H1 (cell line): ENCODE measurements around the gene SMAGP. TPM values are rescaled to one million over a fixed set of nuclear protein-coding genes. Genes with fewer than 3 reads are reported as not detected.

Experiments
- CTCF ChIA-PET: fragments of 300-600 bp; sonication (Branson Sonifier 250); formaldehyde crosslinking; loops from one replicate; lab custom pipeline; 2021; ENCODE audit not compliant: partially characterized antibody; lab: Charles Lee
- POLR2A ChIA-PET: fragments of 300-600 bp; sonication (Branson Sonifier 250); formaldehyde crosslinking; loops from one replicate; lab custom pipeline; 2021; ENCODE audit warnings: inconsistent platforms; ENCODE audit not compliant: partially characterized antibody; lab: Charles Lee
- DNase-seq, 2 experiments: peaks; one replicate each; pipeline versions ENCODE4 v3.0.0 to v3.0.0-alpha.2; 2010 to 2022; ENCODE audit warnings: low spot score in 2 of 2, low read depth in 1 of 2, mixed read lengths in 1 of 2
- FAIRE-seq: peaks from 2 replicates; lab custom pipeline; 2011; peaks lifted over from hg19 to GRCh38; lab: Jason Lieb, UNC
- H2AFZ ChIP-seq: 2 replicates; pipeline ENCODE4 v1.8.1; 2012; ENCODE audit warnings: low read length, inconsistent platforms
- H2AK5ac ChIP-seq: 2 replicates; pipeline ENCODE4 v1.6.1; 2013; ENCODE audit warnings: low read depth, low read length
- H2BK120ac ChIP-seq: replicated peaks from 2 replicates; pipeline ENCODE3; 2013; ENCODE audit warnings: low read depth, low read length, inconsistent platforms
- H2BK12ac ChIP-seq: 2 replicates; pipeline ENCODE4 v1.6.1; 2013; ENCODE audit warnings: low read depth, low read length
- H2BK15ac ChIP-seq: 2 replicates; pipeline ENCODE4 v1.6.1; 2013; ENCODE audit warnings: low read length
- H2BK20ac ChIP-seq: 2 replicates; pipeline ENCODE4 v1.6.1; 2013; ENCODE audit warnings: low read length
- H2BK5ac ChIP-seq: 2 replicates; pipeline ENCODE4 v1.6.1; 2013; ENCODE audit warnings: low read depth, low read length
- H3K14ac ChIP-seq: 2 replicates; pipeline ENCODE4 v1.6.1; 2013; ENCODE audit warnings: inconsistent platforms; ENCODE audit not compliant: insufficient read length
- H3K18ac ChIP-seq: 2 replicates; pipeline ENCODE4 v1.6.1; 2013; ENCODE audit warnings: low read length; ENCODE audit errors: extremely low read depth
- H3K23ac ChIP-seq: 2 replicates; pipeline ENCODE4 v1.6.1; 2013; ENCODE audit warnings: inconsistent platforms; ENCODE audit not compliant: insufficient read length
- H3K23me2 ChIP-seq: 2 replicates; pipeline ENCODE4 v1.6.1; 2013; ENCODE audit warnings: low read depth, low read length
- H3K27ac ChIP-seq: 2 replicates; pipeline ENCODE4 v1.6.1; 2011; ENCODE audit warnings: low read depth, low read length, inconsistent platforms
- H3K27me3 ChIP-seq, 4 experiments: replicated peaks in 1 of 4; 1 replicate in 1 of 4; 2 replicates in 3 of 4; pipeline versions ENCODE4 v1.6.1 to v1.8.1; 2011 to 2013; ENCODE audit warnings: low read length in 3 of 4, mild to moderate bottlenecking in 3 of 4, inconsistent platforms in 2 of 4, mixed read lengths in 2 of 4, moderate library complexity in 1 of 4; ENCODE audit not compliant: control insufficient read depth in 3 of 4, insufficient read depth in 3 of 4; ENCODE audit errors: extremely low read depth in 1 of 4
- H3K36me3 ChIP-seq, 4 experiments: 2 replicates each; pipeline versions ENCODE4 v1.6.1 to v1.8.1; 2011 to 2013; ENCODE audit warnings: mild to moderate bottlenecking in 4 of 4, low read length in 3 of 4, moderate library complexity in 2 of 4, control low read depth in 1 of 4, inconsistent platforms in 1 of 4; ENCODE audit not compliant: insufficient read depth in 4 of 4, control insufficient read depth in 2 of 4
- H3K4ac ChIP-seq: replicated peaks from 2 replicates; pipeline ENCODE3; 2013; ENCODE audit warnings: low read length, low read depth, mixed read lengths, inconsistent platforms; ENCODE audit not compliant: insufficient read length
- H3K4me1 ChIP-seq, 4 experiments: replicated peaks in 1 of 4; 1 replicate in 1 of 4; 2 replicates in 3 of 4; pipeline versions ENCODE4 v1.6.1 to v1.8.1; 2011 to 2013; ENCODE audit warnings: low read length in 3 of 4, inconsistent platforms in 2 of 4, mixed read lengths in 1 of 4; ENCODE audit not compliant: insufficient read depth in 4 of 4, control insufficient read depth in 3 of 4
- H3K4me2 ChIP-seq, 2 experiments: 2 replicates each; pipeline versions ENCODE4 v1.6.1 to v1.8.1; 2011 to 2013; ENCODE audit warnings: low read depth in 2 of 2, low read length in 2 of 2, control low read depth in 1 of 2, inconsistent platforms in 1 of 2, mild to moderate bottlenecking in 1 of 2; ENCODE audit not compliant: insufficient read depth in 1 of 2
- H3K4me3 ChIP-seq, 4 experiments: fragments of 200-600, 300-600 bp in 1 of 4; sonication (generic), shearing (Covaris generic), sonication (Bioruptor Twin) in 1 of 4; 2 replicates each; pipeline versions ENCODE4 v1.5.1 to v1.8.1; 2011 to 2016; ENCODE audit warnings: low read length in 4 of 4, low read depth in 3 of 4, control low read depth in 2 of 4, inconsistent platforms in 2 of 4, mild to moderate bottlenecking in 2 of 4, mixed read lengths in 1 of 4, moderate library complexity in 1 of 4; ENCODE audit not compliant: insufficient read depth in 2 of 4; ENCODE audit errors: extremely low read depth in 1 of 4
- H3K56ac ChIP-seq: replicated peaks from 2 replicates; pipeline ENCODE3; 2013; ENCODE audit warnings: low read depth, mild to moderate bottlenecking, mixed read lengths, low read length, inconsistent platforms; ENCODE audit not compliant: insufficient read length
- H3K79me1 ChIP-seq: 2 replicates; pipeline ENCODE4 v1.6.1; 2013; ENCODE audit warnings: low read depth, low read length, control low read depth
- H3K79me2 ChIP-seq, 2 experiments: 2 replicates each; pipeline versions ENCODE4 v1.6.1 to v1.8.1; 2012 to 2013; ENCODE audit warnings: low read length in 2 of 2, mild to moderate bottlenecking in 2 of 2, inconsistent platforms in 1 of 2; ENCODE audit not compliant: insufficient read depth in 2 of 2, control insufficient read depth in 1 of 2
- H3K9ac ChIP-seq, 4 experiments: replicated peaks in 1 of 4; 1 replicate in 1 of 4; 2 replicates in 3 of 4; pipeline versions ENCODE4 v1.6.1 to v1.8.1; 2011 to 2013; ENCODE audit warnings: low read depth in 3 of 4, low read length in 3 of 4, control low read depth in 2 of 4, mild to moderate bottlenecking in 2 of 4, moderate library complexity in 2 of 4, inconsistent platforms in 1 of 4; ENCODE audit errors: extremely low read depth in 1 of 4
- H3K9me3 ChIP-seq, 2 experiments: 2 replicates each; pipeline versions ENCODE4 v1.6.1 to v1.8.1; 2012 to 2013; ENCODE audit warnings: mild to moderate bottlenecking in 2 of 2, moderate library complexity in 2 of 2, control low read depth in 1 of 2, inconsistent platforms in 1 of 2, low read depth in 1 of 2, low read length in 1 of 2, mixed read lengths in 1 of 2; ENCODE audit not compliant: insufficient read depth in 2 of 2
- H4K20me1 ChIP-seq, 2 experiments: replicated peaks in 1 of 2; 2 replicates each; pipeline versions ENCODE3 to v1.8.1; 2011 to 2013; ENCODE audit warnings: inconsistent platforms in 2 of 2, low read length in 2 of 2, mild to moderate bottlenecking in 1 of 2; ENCODE audit not compliant: insufficient read depth in 2 of 2, control insufficient read depth in 1 of 2
- H4K5ac ChIP-seq: 2 replicates; pipeline ENCODE4 v1.6.1; 2013; ENCODE audit warnings: low read length, low read depth, mixed read lengths, inconsistent platforms; ENCODE audit not compliant: insufficient read length
- H4K8ac ChIP-seq: 2 replicates; pipeline ENCODE4 v1.8.0; 2013; ENCODE audit warnings: mild to moderate bottlenecking, moderate library complexity, low read length, inconsistent platforms; ENCODE audit not compliant: insufficient read depth; ENCODE audit errors: extremely low read depth
- H4K91ac ChIP-seq: replicated peaks from 2 replicates; pipeline ENCODE3; 2013; ENCODE audit warnings: low read length, mixed read lengths, inconsistent platforms; ENCODE audit not compliant: insufficient read length
- E2F6 ChIP-seq: IDR thresholded peaks from 2 replicates; pipeline ENCODE4 v1.6.1; 2012; ENCODE audit warnings: inconsistent platforms
- EZH2 ChIP-seq: fragments of 200-600 bp; sonication (generic); IDR thresholded peaks from 2 replicates; pipeline ENCODE4 v1.7.1; 2012; ENCODE audit warnings: low read depth, mild to moderate bottlenecking, moderate library complexity, low read length, inconsistent platforms; ENCODE audit not compliant: severe bottlenecking
- GTF2F1 ChIP-seq: IDR thresholded peaks from 2 replicates; pipeline ENCODE4 v1.6.1; 2012; ENCODE audit warnings: low read depth, low read length, improper control_type of control experiment, borderline replicate concordance
- NANOG ChIP-seq: IDR thresholded peaks from 2 replicates; pipeline ENCODE4 v1.6.1; 2011; ENCODE audit warnings: low read length, low read depth, mild to moderate bottlenecking, inconsistent platforms; ENCODE audit not compliant: insufficient read depth, poor library complexity, severe bottlenecking
- WGBS, 2 experiments: shearing (Covaris generic) in 1 of 2; methylation state at CpG; one replicate each; pipeline versions ENCODE4 v1.1.6 to v1.1.7; 2013 to 2015; ENCODE audit warnings: low lambda C conversion rate in 2 of 2, mixed read lengths in 2 of 2, inconsistent platforms in 1 of 2, low coverage in 1 of 2, missing lambda C conversion rate in 1 of 2; ENCODE audit not compliant: insufficient replicate concordance in 2 of 2, insufficient coverage in 1 of 2, insufficient read length in 1 of 2; ENCODE audit errors: extremely low coverage in 1 of 2, missing lambda C conversion rate in 1 of 2; 5-methylcytosine and 5-hydroxymethylcytosine counted together
- polyA plus RNA-seq, 7 experiments: library from polyadenylated mRNA; depleted of rRNA in 3 of 7; stranded (reverse) in 5 of 7; unstranded in 2 of 7; fragments of >200 nt in 5 of 7; fragments of 200-250 nt in 2 of 7; gene quantifications; 1 replicate in 5 of 7; 2 replicates in 1 of 7; 4 replicates in 1 of 7; pipeline versions ENCODE4 v1.2.1 to v1.2.3, GENCODE V29; 2011 to 2013; ENCODE audit warnings: missing spikeins in 2 of 7, mixed read lengths in 2 of 7
- total RNA-seq: library from RNA; stranded (reverse); fragmentation: NEBNext Ultra II Directional; extraction: Animal tissue kit (Norgen Biotek cat#: 25700); gene quantifications from 2 replicates; pipeline ENCODE4 v1.2.1, GENCODE V29; 2021

Gene SMAGP
- total and polyA plus RNA-seq, 2 of the 8 experiments (the other 6 are each of a cell fraction or from before 2014, with no cell fraction given), result 9.4 to 12.7 TPM

- H3K79me2 ChIP-seq, result no peaks in the 10 kb centered on the region
- no peak overlapping the region for H2AK5ac ChIP-seq
- H3K27me3 ChIP-seq, result no peaks in the 10 kb centered on the region
- no peaks in the 10 kb centered on the region for H3K9me3 ChIP-seq
- WGBS, 2 experiments, result 98% methylated on average over 3 of the region's 3 CpGs; no CpG with 5 or more reads in 1 of the 2 experiments
- FAIRE-seq, result no peak
- H3K79me1 ChIP-seq, result no peaks in the 10 kb centered on the region
- no peak overlapping the region for H4K5ac ChIP-seq
- H3K4me2 ChIP-seq, result no peak overlapping the region
- H2BK20ac ChIP-seq, result no peak overlapping the region
- ChIA-PET CTCF (interaction anchor here (0.6 to 6.4 kb wide), 10 partner anchors 11 to 211 kb away, joined by 3 to 82 read pairs (median 6); partner anchors contain the start of gene POU6F1), POLR2A (interaction anchor here (0.9 to 1.7 kb wide), 2 partner anchors 12 to 180 kb away, joined by 3 to 7 read pairs; partner anchors contain the start of gene CSRNP2)
- no peak overlapping the region for H3K56ac ChIP-seq
- no peak overlapping the region for H2BK12ac ChIP-seq
- H2AFZ ChIP-seq, result no peak overlapping the region
- H3K23me2 ChIP-seq, result no peaks in the 10 kb centered on the region
- 0 out of 7 replicates have a peak, but pooled peaks cover 0 to 2% (median 0%) of the 10 kb centered on the region in 4 experiments for H3K4me1 ChIP-seq
- H3K9ac ChIP-seq, result no peak overlapping the region
- H3K18ac ChIP-seq, result no peak overlapping the region
- peaks cover 0 to 1% of the 10 kb centered on the region in 2 experiments for H4K20me1 ChIP-seq
- H3K23ac ChIP-seq, result no peak overlapping the region
- no peak overlapping the region for H3K14ac ChIP-seq
- H3K27ac ChIP-seq, result no peak overlapping the region
- no peak overlapping the region for H4K8ac ChIP-seq
- no peak overlapping the region for H3K4ac ChIP-seq
- no peaks in the 10 kb centered on the region for H3K36me3 ChIP-seq
- H4K91ac ChIP-seq, result no peak overlapping the region
- DNase-seq, result no peak
- no peak overlapping the region for H2BK120ac ChIP-seq
- no peak overlapping the region for H3K4me3 ChIP-seq
- no peak overlapping the region for H2BK15ac ChIP-seq
- H2BK5ac ChIP-seq, result no peak overlapping the region
- TF ChIP-seq E2F6, result no peak
- no peak for TF ChIP-seq GTF2F1
- TF ChIP-seq NANOG, result no peak
- no peak for TF ChIP-seq EZH2
Observed at GRCh38 chr12:51263341-51263740, 6.9 kb downstream of the SMAGP start.
